ENCODE results near the gene OCRL. TPM values are rescaled to one million over a fixed set of nuclear protein-coding genes. Genes with fewer than 3 reads are reported as not detected.

OCRL gene
- total RNA-seq, 1 experiment from 2014 or later = 53.7 TPM

- no peak overlapping the region for H3K4me3 ChIP-seq (ENCODE audit: low read depth in 2 of 2, low read length in 2 of 2)
- no peaks in the 10 kb centered on the region for H3K9me3 ChIP-seq (ENCODE audit: control insufficient read depth, insufficient read depth, low read depth, low read length)
- ATAC-seq = no peak
- POLR2A ChIA-PET = no interaction called here
- in situ Hi-C loops (cut with HindIII; ENCODE audit: low pct_unique_long_range_greater_than_20kb, low sequenced_read_pairs) (no loop called here), intact Hi-C loops (cut with micrococcal nuclease; ENCODE audit: unreplicated experiment) (no loop called here)
- H3K4me1 ChIP-seq (ENCODE audit: control insufficient read depth, insufficient read depth, low read length) = no peaks in the 10 kb centered on the region
- no TSS peak for BruUV-seq (replicated peaks)
- TF ChIP-seq SIN3A (IDR thresholded peaks at IDR 0.05; ENCODE audit: borderline replicate concordance, insufficient read depth, low read depth, low read length) (no peak), CTCF (IDR thresholded peaks at IDR 0.05) (no peak), POLR2AphosphoS5 (IDR thresholded peaks at IDR 0.05; ENCODE audit: low read depth, low read length) (no peak), TCF7L2 (IDR thresholded peaks at IDR 0.05; ENCODE audit: low read depth, low read length) (no peak), REST (IDR thresholded peaks at IDR 0.05; ENCODE audit: insufficient read depth in 1 of 2, low read depth in 2 of 2, low read length in 1 of 2) (no peak)
- H3K27me3 ChIP-seq (ENCODE audit: control insufficient read depth, insufficient read depth, low read length) = no peaks in the 10 kb centered on the region
- no peaks in the 10 kb centered on the region for H3K36me3 ChIP-seq (ENCODE audit: control insufficient read depth, insufficient read depth, low read length)
- CTCF ChIA-PET = interaction anchor here (0.7 kb wide), 2 partner anchors 9 to 55 kb away, joined by 3 to 7 read pairs; partner anchors contain the start of gene APLN
- H3K27ac ChIP-seq (ENCODE audit: low read length) = no peak overlapping the region
- DNase-seq (ENCODE audit: low read depth, low spot score) = no peak
Measured at GRCh38 chrX:129599499-129599898, 59.4 kb downstream of the OCRL start.

DNA sequence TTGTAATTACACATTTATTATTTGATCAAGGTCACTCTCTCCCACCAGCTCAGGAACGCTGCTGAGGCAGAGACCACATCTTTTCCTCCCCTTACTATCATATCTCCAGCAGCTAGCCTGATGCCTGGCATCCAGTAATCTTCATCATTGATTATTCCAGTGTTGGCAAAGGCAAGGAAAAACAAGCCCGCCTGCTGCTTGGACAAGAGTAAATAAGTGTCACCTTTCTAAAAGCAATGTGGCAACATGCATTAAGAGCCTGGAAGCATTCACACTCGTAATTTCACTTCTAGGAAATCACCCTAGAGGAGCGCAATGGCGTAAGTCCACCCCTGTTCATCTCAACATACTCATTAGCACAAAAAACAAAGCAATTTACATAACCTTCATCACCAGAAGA is 59.9 kb downstream of the OCRL start:
- intact Hi-C loops (cut with micrococcal nuclease; ENCODE audit: unreplicated experiment) (loop anchor here (10.0 kb wide), 2 partner anchors 305 to 595 kb away; partner anchors contain the start of gene UTP14A), in situ Hi-C loops (cut with HindIII; ENCODE audit: low pct_unique_long_range_greater_than_20kb, low sequenced_read_pairs) (no loop called here)
- no peak overlapping the region for H3K4me3 ChIP-seq (ENCODE audit: low read depth in 2 of 2, low read length in 2 of 2)
- no peaks in the 10 kb centered on the region for H3K9me3 ChIP-seq (ENCODE audit: control insufficient read depth, insufficient read depth, low read depth, low read length)
- ChIA-PET CTCF (no interaction called here), POLR2A (no interaction called here)
- no TSS peak for BruUV-seq (replicated peaks)
- no peak overlapping the region for H3K27ac ChIP-seq (ENCODE audit: low read length)
- TF ChIP-seq POLR2AphosphoS5 (IDR thresholded peaks at IDR 0.05; ENCODE audit: low read depth, low read length) (no peak), SIN3A (IDR thresholded peaks at IDR 0.05; ENCODE audit: borderline replicate concordance, insufficient read depth, low read depth, low read length) (no peak), REST (IDR thresholded peaks at IDR 0.05; ENCODE audit: insufficient read depth in 1 of 2, low read depth in 2 of 2, low read length in 1 of 2) (no peak), CTCF (IDR thresholded peaks at IDR 0.05) (no peak), TCF7L2 (IDR thresholded peaks at IDR 0.05; ENCODE audit: low read depth, low read length) (no peak)
- DNase-seq (ENCODE audit: low read depth, low spot score) (no peak), ATAC-seq (no peak)
- no peaks in the 10 kb centered on the region for H3K4me1 ChIP-seq (ENCODE audit: control insufficient read depth, insufficient read depth, low read length)
- no peaks in the 10 kb centered on the region for H3K36me3 ChIP-seq (ENCODE audit: control insufficient read depth, insufficient read depth, low read length)
- no peaks in the 10 kb centered on the region for H3K27me3 ChIP-seq (ENCODE audit: control insufficient read depth, insufficient read depth, low read length)

Data from Panc1 (cell line).